GM13977 (cell line): ENCODE measurements around the gene MEGF6.
A peak's percentile ranks its signal among the peaks of the same experiment; 100 is the strongest.

Source experiments
- DNase-seq: peaks from one replicate; pipeline ENCODE4 v3.0.0; 2012; ENCODE audit warnings: low spot score
- CTCF ChIP-seq: IDR thresholded peaks from 2 replicates; pipeline ENCODE4 v1.5.1; 2012; ENCODE audit warnings: mild to moderate bottlenecking, control low read depth; ENCODE audit not compliant: insufficient read depth; ENCODE audit errors: extremely low read depth, missing control alignments
- in situ Hi-C: fragments of 300-500 bp; cut with MboI; formaldehyde crosslinking; loops from one replicate; pipeline ENCODE4 v1.12.0; 2022; ENCODE audit warnings: low sequenced_read_pairs, low pct_unique_long_range_greater_than_20kb, mixed read lengths, inconsistent platforms; ENCODE audit not compliant: unreplicated experiment

MEGF6 gene

GRCh38 chr1:3533067-3534048 lies 78.0 kb downstream of the MEGF6 start:
- TF ChIP-seq CTCF, result no peak
- in situ Hi-C loops, result no loop called here
- DNase-seq, result no peak

- in situ Hi-C loops, result no loop called here
- no peak for DNase-seq
- TF ChIP-seq CTCF, result no peak
These were observed 79.4 kb downstream of the MEGF6 start for GRCh38 chr1:3531928-3532327.

GRCh38 chr1:3530926-3531818 lies 80.1 kb downstream of the MEGF6 start:
- in situ Hi-C loops, result no loop called here
- no peak for TF ChIP-seq CTCF
- DNase-seq, result peak; percentile 77

- in situ Hi-C loops, result no loop called here
- no peak for DNase-seq
- no peak for TF ChIP-seq CTCF
These were observed 81.0 kb downstream of the MEGF6 start for GRCh38 chr1:3530086-3530925.

- no peak for TF ChIP-seq CTCF
- in situ Hi-C loops, result no loop called here
- no peak for DNase-seq
These were observed 82.1 kb downstream of the MEGF6 start for GRCh38 chr1:3529099-3529729.

GRCh38 chr1:3527774-3528173 lies 83.5 kb downstream of the MEGF6 start:
- no peak for DNase-seq
- in situ Hi-C loops, result no loop called here
- no peak for TF ChIP-seq CTCF
